NOMO-1 (cell line): ENCODE measurements around the gene TAF15.

Experiments
- DNase-seq, 2 experiments: peaks; one replicate each; lab custom pipeline; 2025; ENCODE audit not compliant: unreplicated experiment in 2 of 2; lab: John Stamatoyannopoulos, UW

The TAF15 gene

DNA sequence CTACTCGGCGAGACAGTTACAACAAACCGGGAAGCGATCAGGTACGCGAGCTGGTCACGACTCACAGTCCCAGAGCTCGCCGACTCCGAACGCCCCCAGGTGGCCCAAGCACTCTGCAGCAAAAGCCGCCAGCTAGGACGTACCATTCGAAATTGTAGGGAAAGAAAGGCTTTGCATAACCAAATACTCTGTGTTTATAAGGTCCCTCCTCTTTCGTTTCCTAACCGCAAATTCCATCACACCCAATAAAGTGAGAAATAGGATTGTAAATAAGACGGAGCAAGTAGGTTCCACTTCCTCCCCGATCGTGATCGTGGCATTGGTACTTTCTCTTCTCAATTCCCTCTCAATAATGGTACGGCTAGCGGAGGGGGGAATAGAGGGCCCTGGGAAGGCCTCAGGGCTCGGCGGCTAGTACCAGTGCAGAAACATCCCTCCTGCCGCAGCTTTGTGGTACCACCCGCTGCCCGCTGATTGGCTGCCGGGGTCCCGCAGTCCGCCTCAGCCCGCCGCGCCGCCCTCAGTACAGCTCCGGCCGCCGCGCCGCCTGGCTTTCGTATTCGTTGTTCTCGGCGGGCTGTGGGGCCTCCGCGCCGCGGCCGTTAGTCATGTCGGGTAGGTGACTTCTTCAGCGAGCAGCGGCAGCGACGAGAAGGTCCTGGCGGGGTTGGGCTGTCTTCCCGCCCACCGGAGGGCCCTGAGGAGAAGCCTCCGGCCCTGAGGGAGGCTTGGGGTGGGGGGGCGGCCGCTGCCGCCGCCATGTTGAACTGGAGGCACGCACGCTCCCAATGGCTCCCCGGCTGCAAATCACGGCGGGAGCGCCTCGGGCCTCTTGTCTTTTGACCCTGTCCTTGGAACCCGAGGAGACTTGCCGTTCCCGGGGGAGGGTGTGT is at the start of gene TAF15:
Gene TAF15, plus strand, starts transcription at position 523 of the 893 bp plus-strand sequence. Its CDS starts 86 bp downstream, at position 609.
- peak; percentile 99 for DNase-seq

DNA sequence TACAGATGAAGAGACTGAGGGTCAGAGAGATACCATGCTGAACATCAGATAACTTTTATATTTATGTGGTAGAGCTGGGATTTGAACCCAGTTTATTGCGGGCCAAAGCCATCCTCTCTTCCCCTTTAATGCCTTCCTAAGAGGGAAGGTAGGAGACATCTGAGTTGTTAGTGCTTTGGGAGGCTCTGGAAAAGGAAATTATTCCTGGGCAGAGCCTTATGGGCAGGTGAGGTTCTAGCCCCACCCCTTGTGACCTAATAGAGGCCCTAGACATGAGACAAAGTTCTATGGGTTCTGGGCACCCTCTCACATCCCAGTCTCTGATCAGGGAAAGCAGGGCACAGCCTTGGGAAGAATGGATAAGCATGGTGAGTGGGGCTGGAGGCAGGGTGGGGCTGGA is 48.7 kb upstream of the TAF15 start, which contains the start of gene C17orf50:
Gene C17orf50, plus strand, starts transcription at position 301 of the 400 bp plus-strand sequence. Its CDS starts 55 bp downstream, at position 356.
- no peak for DNase-seq

DNA sequence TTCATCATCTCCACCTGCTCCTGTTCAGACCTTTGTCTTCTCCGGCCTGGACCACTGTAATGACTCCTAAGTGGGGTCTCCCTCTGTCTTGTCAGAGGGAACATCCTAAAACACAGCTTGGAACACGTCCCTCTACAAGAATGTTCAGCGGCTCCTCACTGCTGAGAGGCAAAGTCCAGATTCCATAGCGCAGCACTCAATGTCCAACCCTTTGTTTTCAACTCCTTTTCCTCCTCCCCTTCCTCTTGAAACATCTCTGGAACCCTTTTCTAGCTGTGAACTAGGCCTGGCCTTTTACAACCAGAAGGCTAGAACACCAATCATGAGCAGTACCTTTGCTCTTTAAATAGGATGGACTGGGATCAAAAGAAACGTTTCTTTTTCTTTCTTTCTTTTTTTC is 47.7 kb upstream of the TAF15 start:
- DNase-seq, result no peak

DNA sequence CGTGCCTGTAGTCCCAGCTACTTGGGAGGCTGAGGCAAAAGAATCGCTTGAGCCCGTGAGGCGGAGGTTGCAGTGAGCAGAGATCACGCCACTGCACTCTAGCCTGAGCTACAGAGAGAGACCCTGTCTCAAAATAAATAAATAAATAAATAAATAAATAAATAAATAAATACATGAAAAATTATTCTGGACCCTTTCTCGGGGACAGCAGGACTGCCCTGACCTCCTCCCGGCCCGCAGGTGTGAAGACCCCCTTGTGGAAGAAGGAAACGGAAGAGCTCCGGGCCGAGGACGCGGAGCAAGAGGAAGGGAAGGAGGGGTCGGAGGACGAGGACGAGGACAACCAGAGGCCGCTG is 45.5 kb upstream of the TAF15 start:
- no peak for DNase-seq

DNA sequence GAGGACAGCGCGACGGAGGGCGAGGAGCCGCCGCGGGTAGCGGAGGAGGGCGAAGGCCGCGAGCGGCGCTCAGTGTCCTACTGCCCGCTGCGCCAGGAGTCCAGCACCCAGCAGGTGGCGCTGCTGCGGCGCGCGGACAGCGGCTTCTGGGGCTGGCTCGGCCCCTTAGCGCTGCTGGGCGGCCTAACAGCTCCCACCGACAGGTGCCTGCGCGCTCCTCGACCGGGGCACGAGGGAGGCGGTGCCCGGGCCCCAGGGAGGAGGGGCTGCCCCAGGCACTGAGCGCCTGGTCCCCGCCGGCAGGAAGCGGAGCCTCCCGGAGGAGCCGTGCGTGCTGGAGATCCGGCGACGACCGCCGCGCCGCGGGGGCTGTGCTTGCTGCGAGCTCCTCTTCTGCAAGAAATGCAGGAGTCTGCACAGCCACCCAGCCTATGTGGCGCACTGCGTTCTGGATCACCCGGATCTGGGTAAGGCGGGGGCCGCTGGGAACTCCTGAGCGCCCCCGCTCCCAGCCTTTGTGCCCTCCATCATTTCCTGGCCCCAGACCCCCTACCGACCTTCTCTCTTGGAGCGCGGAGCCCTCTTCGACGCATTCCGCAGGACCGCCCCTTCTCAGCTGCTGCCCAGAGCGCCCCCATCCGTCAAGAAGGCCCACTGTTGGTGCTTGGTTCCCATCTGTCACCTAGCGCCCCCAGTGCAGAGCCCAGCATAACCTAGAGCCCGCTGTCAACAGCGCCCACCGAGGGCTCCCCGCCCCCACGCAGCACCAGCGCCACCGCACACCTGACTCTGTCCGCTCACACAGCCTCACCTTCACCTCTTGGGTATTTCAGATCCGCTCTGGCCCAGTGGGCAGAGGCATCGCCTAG is 44.9 kb upstream of the TAF15 start:
- peak; percentile 84 to 94 for DNase-seq

DNA sequence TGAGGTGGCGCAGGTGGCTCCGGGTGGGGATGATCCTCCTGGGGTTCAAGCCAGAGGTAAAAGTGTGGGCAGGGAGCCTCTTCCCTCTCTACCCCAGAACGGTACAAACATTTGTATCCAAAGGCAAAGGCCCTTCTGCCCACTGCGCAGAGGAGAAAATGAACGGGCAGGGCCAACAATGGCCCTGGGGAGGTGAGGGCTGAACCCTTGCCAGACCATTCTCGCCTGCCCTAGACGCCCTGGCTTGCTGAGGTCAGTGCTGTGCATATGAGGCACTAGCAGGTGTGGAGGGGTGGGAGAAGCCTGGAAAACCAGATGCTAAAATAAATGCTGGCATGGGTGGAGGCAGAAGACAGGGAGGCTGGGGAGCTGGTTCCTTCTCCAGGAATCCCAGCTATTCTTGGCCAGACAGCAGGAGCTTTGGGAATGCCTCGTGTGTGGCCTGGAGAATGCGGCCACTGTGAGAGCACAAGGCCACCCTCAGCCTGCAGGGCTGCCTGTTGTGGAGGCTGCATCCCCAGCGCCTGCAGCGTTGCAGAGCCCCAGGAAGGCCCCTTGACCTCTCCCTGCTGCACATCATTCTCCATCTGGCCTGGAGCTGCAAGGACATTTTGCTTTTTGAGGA is 44.1 kb upstream of the TAF15 start:
- DNase-seq, result no peak

DNA sequence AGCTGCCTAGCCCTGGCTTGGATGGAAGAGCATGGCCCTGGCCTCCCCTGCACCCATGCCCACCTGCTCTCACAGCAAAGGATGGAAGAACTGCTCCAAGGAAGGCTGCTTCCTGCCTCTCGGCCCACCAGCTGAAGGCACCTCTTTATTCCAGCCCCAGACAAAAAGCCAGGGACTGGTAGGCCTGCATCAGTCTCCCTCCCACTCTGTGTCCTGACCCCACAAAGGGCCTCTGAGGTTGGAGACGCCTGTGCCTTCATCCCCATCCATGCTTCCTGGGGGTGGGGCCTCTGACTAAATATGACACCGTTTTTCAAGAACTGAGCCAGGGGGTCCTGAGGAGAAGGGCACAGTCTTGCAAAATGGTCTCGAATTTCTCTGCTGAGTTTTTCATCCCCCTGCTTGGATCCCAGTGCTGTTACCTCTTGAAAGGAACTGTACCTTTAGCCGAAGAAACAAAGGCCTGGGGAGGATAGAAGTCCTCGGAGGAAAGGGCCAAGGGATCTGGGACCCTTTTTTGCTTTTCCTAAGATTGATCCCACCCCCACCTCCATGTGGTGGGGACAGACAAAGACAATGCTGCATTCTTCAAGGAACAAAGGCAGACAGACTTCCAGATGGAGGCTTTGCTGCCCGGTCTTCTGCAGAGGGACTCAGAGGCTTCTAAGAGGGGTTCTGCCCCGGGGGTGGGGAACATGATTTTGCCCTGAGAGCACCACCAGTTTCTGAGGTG is 43.4 kb upstream of the TAF15 start:
- no peak for DNase-seq

DNA sequence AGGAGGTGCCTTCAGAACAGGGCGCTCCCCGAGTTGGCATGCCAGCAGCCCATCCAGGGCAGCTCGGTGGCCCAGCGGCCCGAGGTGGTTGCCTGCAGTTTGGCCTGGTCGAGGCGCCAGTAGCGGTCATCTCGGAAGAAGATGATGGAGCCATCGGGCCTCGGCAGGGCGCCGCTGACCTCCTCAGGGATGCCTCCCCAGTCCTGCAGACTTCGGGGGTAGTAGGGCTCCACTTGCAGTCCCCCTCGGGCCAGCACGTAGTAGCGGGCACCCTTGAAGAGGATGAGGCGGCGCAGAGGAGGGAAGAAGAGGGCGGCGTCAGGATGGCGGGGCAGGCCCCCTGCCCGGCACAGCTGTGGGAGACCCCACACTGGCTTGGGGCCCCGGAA is 42.8 kb upstream of the TAF15 start:
- no peak for DNase-seq

DNA sequence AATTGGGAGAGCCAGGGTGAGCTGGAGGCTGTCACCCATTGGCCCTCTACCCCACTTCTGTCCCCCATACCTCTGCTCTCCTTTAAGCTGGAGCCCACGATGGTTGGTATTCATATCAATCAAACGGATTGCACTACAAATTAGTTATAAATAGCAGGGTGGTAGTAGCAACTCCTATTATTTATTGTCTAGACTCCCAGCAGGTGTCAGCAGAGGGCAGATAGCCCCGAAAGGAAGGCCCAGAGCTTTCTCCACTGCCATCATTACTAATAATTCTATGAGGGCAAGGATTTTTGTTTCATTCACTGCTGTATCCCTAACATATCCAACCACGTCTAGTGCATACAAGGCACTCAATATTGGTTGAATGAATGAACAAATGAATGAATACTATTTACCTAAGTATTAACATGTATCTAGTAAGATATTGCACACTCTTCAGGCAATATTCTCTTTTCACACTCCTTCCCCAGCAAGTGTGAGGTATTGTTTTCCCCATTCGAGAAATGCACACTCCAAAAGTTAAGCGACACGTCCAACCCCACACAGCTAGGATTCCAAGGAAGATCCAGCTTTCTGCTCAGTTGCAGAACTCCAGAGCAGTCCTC is 42.3 kb upstream of the TAF15 start:
- peak in 1 of 2 experiments; percentile 45 for DNase-seq

DNA sequence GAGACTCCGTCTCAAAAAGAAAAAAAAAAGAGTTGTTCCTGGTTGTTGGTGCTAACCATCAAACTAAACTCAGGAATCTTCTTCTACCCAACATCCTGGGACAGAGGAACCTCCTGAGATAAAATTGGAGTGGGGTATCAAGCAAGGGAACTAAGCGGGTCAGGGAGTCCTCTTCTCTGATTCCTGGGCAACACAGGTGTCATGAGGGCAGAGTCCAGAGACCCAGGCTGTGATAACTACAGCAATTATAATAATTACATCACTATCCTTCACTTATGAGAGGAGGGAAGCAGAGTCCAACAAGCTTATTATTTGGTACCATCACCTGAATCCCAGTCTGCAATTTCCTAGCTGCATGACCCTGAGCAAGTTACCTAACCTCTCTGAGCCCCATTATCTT is 40.5 kb upstream of the TAF15 start:
- no peak for DNase-seq

DNA sequence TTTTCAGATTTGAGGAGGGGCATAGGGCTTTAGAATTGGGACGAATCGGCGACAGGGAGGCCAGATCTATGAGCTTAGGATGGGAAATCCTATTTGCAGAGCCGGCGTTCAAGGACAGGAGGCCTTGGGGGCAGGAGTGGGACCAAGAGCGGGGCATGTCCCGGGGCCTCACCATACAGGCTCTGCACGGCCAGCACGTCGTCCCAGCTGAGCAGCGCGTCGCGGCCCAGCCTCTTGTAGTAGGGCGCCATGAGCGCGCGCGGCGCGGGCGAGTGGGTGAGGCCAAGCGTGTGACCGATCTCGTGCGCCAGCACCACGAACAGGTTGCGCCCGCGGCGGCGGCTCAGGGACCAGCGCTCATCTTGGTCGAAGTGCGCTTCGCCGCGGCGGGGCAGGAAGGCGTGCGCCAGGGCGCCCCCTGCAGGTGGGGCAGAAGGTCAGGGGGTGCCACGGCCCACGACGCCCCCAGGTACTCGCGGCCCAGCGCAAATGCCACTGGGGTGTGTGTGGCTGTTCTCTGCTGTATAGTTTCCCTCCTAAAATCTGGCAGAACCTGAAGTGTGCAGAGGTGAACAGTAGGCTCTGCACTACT is 39.3 kb upstream of the TAF15 start:
- DNase-seq, result no peak

DNA sequence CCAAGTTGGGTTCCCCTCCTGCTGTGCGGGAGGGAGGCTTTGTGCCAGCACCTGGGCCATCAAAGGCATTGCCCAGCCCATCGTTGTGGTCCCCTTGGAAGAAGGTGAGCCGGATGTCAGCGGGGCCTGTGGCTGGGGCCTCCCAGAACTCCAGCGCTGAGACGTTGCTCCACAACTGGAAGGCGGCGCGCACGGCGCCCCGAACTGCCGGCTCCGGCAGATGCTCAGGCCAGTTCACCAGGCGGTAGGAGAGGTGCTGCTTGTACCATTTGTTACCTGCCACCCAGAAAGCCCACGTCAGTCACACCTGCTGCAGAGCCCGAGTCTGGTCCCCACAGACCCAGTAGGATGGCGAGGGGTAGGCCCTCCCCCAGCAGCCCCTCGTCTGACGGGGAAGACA is 36.2 kb upstream of the TAF15 start:
- DNase-seq, result no peak

DNA sequence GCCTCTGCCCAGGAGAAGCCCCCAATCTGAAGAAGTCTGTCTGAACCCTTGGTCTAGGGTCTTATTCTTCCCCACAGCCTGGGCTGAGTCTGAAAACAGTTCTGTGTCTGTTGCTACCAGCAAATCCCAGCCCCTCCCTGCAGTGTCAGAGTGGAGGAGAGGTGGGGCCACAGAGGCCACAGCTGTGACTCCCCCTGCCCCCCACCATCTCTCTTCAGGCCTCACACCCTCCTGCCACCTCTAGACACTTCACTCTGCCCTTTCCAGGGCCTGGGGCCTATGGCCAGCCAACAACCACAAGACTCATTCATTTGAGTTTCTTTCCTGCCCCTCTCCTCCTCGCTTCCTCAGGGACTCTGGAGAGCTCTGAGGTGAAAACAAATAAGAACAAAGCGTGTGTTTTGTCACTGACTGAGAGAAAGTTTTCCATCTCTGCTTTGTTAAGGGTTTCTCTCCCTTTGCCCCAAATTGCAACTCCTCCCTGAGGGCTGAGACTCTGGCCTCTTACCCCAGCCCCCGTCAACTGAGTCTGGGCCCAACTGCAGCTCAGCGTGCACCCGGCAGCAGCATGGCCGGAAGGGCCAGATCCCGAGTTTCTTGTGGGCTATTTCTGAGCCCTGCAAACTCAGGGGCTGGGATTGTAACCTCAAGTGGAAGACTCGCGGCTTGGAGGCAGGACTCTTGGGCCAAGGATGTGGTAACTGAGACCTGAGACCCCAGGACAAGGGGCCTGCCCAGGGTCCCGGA is 35.4 kb upstream of the TAF15 start:
- no peak for DNase-seq

DNA sequence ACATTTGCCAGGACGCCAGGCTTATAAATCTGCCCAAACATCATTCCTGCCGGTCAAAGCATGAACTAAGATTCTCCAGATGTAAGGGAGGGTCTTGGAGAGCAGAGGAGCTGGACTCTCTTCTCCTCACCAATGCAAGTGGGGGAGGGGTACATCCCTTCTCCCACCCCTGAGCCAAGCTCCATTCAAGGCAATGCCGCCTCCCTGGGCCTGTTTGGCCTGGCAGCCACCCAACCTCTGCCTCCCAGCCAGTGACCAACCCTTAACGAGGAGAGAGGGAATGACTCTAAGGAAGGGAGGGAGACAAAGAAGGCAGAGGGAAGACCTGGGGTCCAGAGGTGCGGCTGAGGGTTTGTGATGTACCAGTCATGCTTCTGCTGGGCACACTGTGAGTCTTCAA is 34.8 kb upstream of the TAF15 start:
- DNase-seq, result no peak

DNA sequence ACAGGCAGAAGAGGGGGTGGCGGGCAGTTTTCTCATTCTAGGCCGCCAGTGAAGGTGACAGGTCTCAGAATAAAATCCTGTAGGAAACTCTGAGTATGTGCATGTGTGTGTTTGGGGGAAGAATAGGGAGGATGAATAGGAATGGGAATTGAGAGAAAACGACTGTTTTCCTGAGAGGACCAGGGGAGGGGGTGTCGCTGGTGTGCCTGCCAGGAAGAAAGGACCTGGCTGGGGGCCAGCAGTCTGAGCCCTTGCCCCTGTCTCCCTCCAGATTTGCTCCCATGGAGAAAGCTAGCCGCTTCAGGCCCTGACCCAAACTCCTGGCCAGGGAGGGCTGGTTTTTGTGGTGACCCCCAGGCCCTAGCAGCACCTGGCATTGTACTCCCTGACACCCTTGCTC is 34.2 kb upstream of the TAF15 start:
- no peak for DNase-seq

DNA sequence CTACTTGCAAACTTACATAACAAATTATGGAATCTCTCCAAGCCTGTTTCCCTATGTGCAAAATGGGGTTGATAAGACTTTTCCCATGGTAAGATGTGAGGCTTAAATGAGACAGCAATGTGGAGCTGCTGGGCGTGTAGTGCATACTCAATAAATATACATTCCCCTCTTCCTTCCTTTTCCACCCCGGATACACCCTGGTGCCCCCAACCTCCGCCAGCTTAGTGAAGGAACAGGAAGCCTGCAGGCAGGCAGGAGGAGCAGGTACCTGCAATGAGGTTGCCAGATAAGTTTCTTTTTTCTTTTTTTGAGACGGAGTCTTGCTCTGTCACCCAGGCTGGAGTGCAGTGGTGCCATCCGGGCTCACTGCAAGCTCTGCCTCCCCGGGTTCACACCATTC is 33.7 kb upstream of the TAF15 start:
- no peak for DNase-seq

DNA sequence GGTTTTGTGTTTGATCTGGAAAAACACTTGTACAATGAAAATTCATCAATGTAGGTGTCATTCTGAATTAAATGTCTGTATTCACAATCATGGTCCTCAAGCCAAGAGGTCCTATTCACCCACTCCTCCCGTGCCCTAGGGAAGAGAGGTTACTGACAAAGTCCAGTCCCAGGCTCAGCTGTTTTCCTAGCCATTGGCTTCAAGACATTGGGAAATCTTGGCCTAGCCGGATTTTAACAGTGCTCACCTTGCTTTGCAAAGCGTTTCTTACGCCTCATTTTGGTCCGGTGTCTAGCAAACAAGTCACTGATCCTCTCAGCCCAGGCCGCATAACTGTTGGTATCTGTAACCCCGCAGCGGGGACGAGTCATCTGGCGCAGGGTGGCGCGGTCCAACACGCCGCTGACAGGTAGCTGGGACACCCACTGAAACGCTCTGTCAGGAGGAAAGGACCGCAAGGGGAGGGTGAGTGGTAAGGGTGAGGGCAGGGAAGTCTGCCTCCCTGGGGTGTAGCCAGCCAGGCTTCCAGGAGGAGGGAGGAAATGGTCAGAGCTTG is 30.6 kb upstream of the TAF15 start:
- no peak for DNase-seq

DNA sequence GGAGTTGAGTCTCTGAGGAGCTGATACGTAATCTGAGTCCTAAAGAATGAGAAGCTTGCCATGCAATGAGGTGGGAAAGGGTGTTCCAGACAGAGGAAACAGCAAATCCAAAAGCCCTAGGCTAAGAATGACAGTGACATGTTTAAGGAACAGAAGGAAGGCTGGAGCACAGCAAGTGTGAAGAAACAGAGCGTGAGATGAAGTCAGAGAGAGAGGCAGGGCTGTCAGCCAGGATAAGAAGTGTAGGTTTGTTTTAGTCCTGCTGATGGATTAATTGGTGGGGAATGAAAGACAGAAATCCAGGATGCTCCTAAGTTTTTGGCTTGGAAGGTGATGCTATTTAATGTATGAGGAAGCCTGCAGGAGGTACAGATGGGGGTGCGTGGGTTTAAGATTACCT is 28.3 kb upstream of the TAF15 start:
- DNase-seq, result no peak

DNA sequence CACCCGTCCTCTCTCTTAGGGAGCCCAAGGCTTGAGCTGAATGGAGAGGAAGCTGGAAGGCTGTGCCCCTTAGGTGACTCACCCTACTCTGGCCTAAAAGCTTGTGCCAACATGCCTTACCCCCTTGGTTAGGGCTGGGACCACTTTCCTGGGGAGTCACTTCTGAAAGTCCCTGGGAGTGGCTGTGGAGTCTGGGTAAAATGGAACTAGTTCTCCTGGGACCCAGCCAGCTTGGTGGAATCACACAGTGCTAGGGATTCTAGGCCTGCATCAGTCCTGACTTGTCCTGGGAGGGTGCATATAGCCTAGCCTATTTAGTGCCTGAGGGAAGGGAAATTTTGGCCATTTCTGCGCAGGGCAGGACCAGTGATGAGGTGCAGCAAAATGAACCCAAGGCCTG is 24.4 kb upstream of the TAF15 start:
- no peak for DNase-seq
